Activated naive CD4-positive, alpha-beta T cell treated with anti-CD3 and anti-CD28 coated beads, Interleukin-2, amount 50 U/mL, for 24 hours (primary cell): ENCODE results near the gene SLC35E4.
"Not testable (repeated sequence)": the region's sequence is repeated elsewhere in the genome, so short reads cannot be mapped to it uniquely, and the experiment has no call there.

Experiments
- H3K27ac Mint-ChIP-seq: one replicate; pipeline ENCODE4 v1.8.0; 2021; ENCODE audit warnings: mild to moderate bottlenecking, mixed read lengths
- H3K27me3 Mint-ChIP-seq: one replicate; pipeline ENCODE4 v1.8.0; 2021; ENCODE audit warnings: mixed read lengths
- H3K36me3 Mint-ChIP-seq: one replicate; pipeline ENCODE4 v1.8.0; 2021; ENCODE audit warnings: mixed read lengths
- H3K4me1 Mint-ChIP-seq: one replicate; pipeline ENCODE4 v1.8.0; 2021; ENCODE audit warnings: mixed read lengths
- H3K4me3 Mint-ChIP-seq: one replicate; pipeline ENCODE4 v1.8.0; 2021; ENCODE audit warnings: mild to moderate bottlenecking, mixed read lengths
- H3K9me3 Mint-ChIP-seq: one replicate; pipeline ENCODE4 v1.8.0; 2021; ENCODE audit warnings: mixed read lengths

The SLC35E4 gene

GRCh38 chr22:30635273-30636225, at the start of gene SLC35E4:
SLC35E4 (plus strand) TSS chr22:30635781; CDS start chr22:30636451, 670 bp downstream.
- Mint-ChIP-seq H3K4me1 (peaks cover 27% of the 10 kb centered on the region), H3K27me3 (no peaks in the 10 kb centered on the region), H3K27ac (peak within 1 kb of the TSS; percentile 59), H3K4me3 (peak within 1 kb of the TSS; percentile 92), H3K9me3 (no peaks in the 10 kb centered on the region), H3K36me3 (peaks cover 7% of the 10 kb centered on the region)

GRCh38 chr22:30586414-30586813, 49.2 kb upstream of the SLC35E4 start:
- H3K4me1 Mint-ChIP-seq: peaks cover 16% of the 10 kb centered on the region
- H3K36me3 Mint-ChIP-seq: peaks cover 16% of the 10 kb centered on the region
- no peaks in the 10 kb centered on the region for H3K9me3 Mint-ChIP-seq
- no peak overlapping the region for H3K27ac Mint-ChIP-seq
- no peaks in the 10 kb centered on the region for H3K27me3 Mint-ChIP-seq
- H3K4me3 Mint-ChIP-seq: no peak overlapping the region

DNA sequence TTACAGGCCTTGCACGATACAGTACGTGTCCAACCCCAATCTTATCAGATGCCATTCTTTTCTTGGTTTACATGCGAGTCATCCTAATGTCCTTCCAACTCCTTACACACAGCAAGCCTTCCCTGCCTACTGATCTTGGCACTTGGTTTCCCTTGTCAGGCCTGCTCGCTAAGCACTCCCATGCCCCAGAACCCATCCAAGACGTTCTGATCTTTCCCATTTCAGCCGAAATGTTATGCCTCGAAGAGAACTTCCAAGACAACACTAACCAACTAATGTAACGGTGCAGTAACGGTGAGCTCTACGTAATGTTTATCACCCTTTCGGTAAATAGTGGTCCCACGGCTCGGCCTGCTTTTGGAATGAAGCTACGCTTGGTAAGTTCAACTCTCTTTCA, 44.4 kb upstream of the SLC35E4 start:
- Mint-ChIP-seq H3K9me3 (no peaks in the 10 kb centered on the region), H3K4me1 (peaks cover 16% of the 10 kb centered on the region), H3K27ac (no peak overlapping the region), H3K27me3 (peaks cover 3% of the 10 kb centered on the region), H3K36me3 (peaks cover 8% of the 10 kb centered on the region), H3K4me3 (no peak overlapping the region)

GRCh38 chr22:30591588-30592359, 43.8 kb upstream of the SLC35E4 start, which contains the start of gene PES1:
PES1 (minus strand) TSS chr22:30591910; CDS start chr22:30591833, 77 bp downstream.
- no peak within 1 kb of the TSS for H3K4me3 Mint-ChIP-seq
- H3K27me3 Mint-ChIP-seq: peaks cover 3% of the 10 kb centered on the region
- H3K27ac Mint-ChIP-seq: no peak within 1 kb of the TSS
- peaks cover 5% of the 10 kb centered on the region for H3K36me3 Mint-ChIP-seq
- no peaks in the 10 kb centered on the region for H3K9me3 Mint-ChIP-seq
- H3K4me1 Mint-ChIP-seq: peaks cover 16% of the 10 kb centered on the region

DNA sequence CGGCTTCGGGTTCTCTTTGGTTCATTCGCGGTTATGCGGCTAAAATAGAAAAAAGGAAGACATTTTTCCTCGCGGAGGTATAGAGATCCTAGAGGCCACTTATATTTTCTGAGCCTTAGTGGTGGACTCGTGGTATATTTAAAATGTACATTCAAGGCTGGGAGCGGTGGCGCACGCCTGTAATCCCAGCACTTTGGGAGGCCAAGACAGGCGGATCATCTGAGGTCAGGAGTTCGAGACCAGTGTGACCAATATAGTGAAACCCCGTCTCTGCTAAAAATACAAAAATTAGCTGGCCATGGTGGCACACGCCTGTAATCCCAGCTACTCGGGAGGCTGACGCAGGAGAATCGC, 43.2 kb upstream of the SLC35E4 start:
- H3K4me3 Mint-ChIP-seq, H3K9me3 Mint-ChIP-seq, H3K27ac Mint-ChIP-seq: not testable (repeated sequence)

GRCh38 chr22:30596199-30596598, 39.4 kb upstream of the SLC35E4 start:
- H3K9me3 Mint-ChIP-seq: no peaks in the 10 kb centered on the region
- H3K36me3 Mint-ChIP-seq: no peaks in the 10 kb centered on the region
- H3K4me3 Mint-ChIP-seq: no peak overlapping the region
- H3K27ac Mint-ChIP-seq: no peak overlapping the region
- H3K4me1 Mint-ChIP-seq: no peaks in the 10 kb centered on the region
- H3K27me3 Mint-ChIP-seq: peaks cover 3% of the 10 kb centered on the region

More for the DNA sequence above, 43.2 kb upstream of the SLC35E4 start:
- H3K4me1 Mint-ChIP-seq: peaks cover 16% of the 10 kb centered on the region
- H3K36me3 Mint-ChIP-seq, H3K27me3 Mint-ChIP-seq: not testable (repeated sequence)

GRCh38 chr22:30596886-30597285, 38.7 kb upstream of the SLC35E4 start:
- no peaks in the 10 kb centered on the region for H3K9me3 Mint-ChIP-seq
- no peaks in the 10 kb centered on the region for H3K36me3 Mint-ChIP-seq
- H3K4me3 Mint-ChIP-seq: no peak overlapping the region
- H3K4me1 Mint-ChIP-seq: peaks cover under 1% of the 10 kb centered on the region
- H3K27ac Mint-ChIP-seq: no peak overlapping the region
- H3K27me3 Mint-ChIP-seq: peaks cover 3% of the 10 kb centered on the region

DNA sequence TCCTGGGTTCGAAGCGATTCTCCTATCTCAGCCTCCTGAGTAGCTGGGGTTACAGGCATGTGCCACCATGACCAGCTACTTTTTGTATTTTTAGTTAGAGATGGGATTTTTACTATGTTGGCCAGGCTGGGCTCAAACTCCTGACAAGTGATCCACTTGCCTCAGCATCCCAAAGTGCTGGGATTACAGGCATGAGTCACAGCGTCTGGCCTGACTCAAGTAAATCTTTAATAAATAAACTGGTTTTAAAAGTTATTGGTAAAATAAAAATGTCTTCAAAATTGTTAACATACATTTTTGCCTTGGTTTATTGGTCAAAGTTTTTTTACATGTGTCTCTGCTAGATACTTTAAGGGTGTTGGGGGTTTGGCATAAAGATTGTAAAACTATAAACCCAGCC, 36.6 kb upstream of the SLC35E4 start:
- Mint-ChIP-seq H3K4me1 (peaks cover 9% of the 10 kb centered on the region), H3K4me3 (no peak overlapping the region), H3K36me3 (no peaks in the 10 kb centered on the region), H3K27ac (no peak overlapping the region), H3K27me3 (no peaks in the 10 kb centered on the region), H3K9me3 (no peaks in the 10 kb centered on the region)

GRCh38 chr22:30600921-30601320, 34.7 kb upstream of the SLC35E4 start:
- H3K27me3 Mint-ChIP-seq: no peaks in the 10 kb centered on the region
- no peaks in the 10 kb centered on the region for H3K9me3 Mint-ChIP-seq
- no peaks in the 10 kb centered on the region for H3K36me3 Mint-ChIP-seq
- peaks cover 15% of the 10 kb centered on the region for H3K4me1 Mint-ChIP-seq
- no peak overlapping the region for H3K27ac Mint-ChIP-seq
- no peak overlapping the region for H3K4me3 Mint-ChIP-seq

- H3K4me3 Mint-ChIP-seq: no peak overlapping the region
- H3K27ac Mint-ChIP-seq: no peak overlapping the region
- H3K36me3 Mint-ChIP-seq: no peaks in the 10 kb centered on the region
- H3K27me3 Mint-ChIP-seq: no peaks in the 10 kb centered on the region
- no peaks in the 10 kb centered on the region for H3K9me3 Mint-ChIP-seq
- H3K4me1 Mint-ChIP-seq: peaks cover 21% of the 10 kb centered on the region
Observed at GRCh38 chr22:30601464-30601863, 34.1 kb upstream of the SLC35E4 start.

DNA sequence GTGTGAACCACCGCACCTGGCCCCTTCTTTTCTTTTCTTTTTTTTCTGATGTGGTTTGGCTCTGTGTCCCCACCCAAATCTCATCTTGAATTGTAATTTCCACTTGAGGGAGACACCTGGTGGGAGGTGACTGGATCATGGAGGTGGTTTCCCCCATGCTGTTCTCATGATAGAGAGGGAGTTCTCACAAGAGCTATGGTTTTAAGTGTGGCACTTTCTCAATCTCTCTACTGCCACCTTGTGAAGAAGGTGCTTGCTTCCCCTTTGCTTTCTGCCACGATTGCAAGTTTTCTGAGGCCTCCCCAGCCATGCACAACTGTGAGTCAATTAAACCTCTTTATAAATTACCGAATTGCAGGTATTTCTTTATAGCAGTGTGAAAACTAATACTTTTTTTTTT, 33.5 kb upstream of the SLC35E4 start:
- Mint-ChIP-seq H3K9me3 (no peaks in the 10 kb centered on the region), H3K27ac (no peak overlapping the region)

DNA sequence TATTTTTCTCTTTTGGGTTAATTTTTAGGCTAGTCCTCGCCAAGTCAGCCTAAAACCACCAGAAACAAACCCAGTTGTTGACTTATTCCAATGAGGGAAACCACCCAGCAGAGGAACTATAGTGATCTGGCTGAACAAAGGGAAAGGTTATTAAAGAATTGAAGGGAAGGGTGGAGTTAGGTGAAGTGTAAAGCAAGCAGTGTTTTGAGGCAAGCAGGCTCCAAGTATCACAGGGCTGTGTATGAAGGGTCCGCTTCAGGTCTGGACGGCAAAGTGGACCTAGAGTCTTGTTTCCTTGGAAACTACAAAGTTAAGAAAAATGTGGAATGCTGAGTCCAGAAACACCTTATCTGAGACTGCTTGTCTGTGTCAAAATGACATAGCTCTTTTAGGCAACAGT, 31.8 kb upstream of the SLC35E4 start:
- no peaks in the 10 kb centered on the region for H3K9me3 Mint-ChIP-seq
- H3K27me3 Mint-ChIP-seq: no peaks in the 10 kb centered on the region
- peak overlapping the region; percentile 65 for H3K27ac Mint-ChIP-seq
- H3K36me3 Mint-ChIP-seq: no peaks in the 10 kb centered on the region
- H3K4me3 Mint-ChIP-seq: no peak overlapping the region
- peaks cover 32% of the 10 kb centered on the region for H3K4me1 Mint-ChIP-seq

More for the DNA sequence above, 33.5 kb upstream of the SLC35E4 start:
- Mint-ChIP-seq H3K36me3 (no peaks in the 10 kb centered on the region), H3K27me3 (no peaks in the 10 kb centered on the region), H3K4me3 (no peak overlapping the region), H3K4me1 (peaks cover 24% of the 10 kb centered on the region)

GRCh38 chr22:30604723-30605122, 30.9 kb upstream of the SLC35E4 start:
- Mint-ChIP-seq H3K4me3 (no peak overlapping the region), H3K4me1 (peaks cover 37% of the 10 kb centered on the region), H3K27ac (no peak overlapping the region), H3K9me3 (no peaks in the 10 kb centered on the region), H3K36me3 (no peaks in the 10 kb centered on the region), H3K27me3 (no peaks in the 10 kb centered on the region)

DNA sequence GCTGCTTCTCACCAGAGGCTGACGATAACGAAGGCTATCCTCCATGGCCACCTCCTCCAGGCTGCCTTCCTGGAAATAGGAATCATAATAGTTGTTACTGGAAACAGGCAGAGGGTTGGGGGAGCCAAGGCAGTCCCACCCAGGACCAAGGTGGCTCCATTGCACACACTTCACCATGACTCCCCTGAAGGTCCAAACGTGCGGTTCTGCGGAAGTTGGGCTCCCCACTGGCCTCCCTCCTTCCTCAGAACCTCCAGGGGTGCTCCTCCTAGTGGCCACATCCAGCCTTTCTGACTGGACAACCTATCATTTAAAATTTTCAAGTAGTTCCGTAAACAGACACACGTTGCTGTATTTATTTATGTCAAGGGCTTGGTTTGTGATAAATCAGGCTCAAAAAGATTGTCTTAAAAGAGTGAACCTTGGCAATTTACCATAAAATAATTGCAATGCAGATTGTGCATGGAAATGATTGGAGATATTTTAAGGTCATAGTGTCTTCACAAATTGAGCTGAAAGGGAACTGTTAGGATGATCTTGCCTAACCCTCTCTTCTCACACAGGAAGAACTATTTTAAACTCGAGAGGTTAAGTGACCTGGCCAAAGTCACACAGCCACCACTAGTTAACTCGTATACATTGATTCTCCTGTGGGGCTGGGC, 30.0 kb upstream of the SLC35E4 start:
- no peaks in the 10 kb centered on the region for H3K27me3 Mint-ChIP-seq
- peak overlapping the region; percentile 62 for H3K4me3 Mint-ChIP-seq
- peaks cover 37% of the 10 kb centered on the region for H3K4me1 Mint-ChIP-seq

DNA sequence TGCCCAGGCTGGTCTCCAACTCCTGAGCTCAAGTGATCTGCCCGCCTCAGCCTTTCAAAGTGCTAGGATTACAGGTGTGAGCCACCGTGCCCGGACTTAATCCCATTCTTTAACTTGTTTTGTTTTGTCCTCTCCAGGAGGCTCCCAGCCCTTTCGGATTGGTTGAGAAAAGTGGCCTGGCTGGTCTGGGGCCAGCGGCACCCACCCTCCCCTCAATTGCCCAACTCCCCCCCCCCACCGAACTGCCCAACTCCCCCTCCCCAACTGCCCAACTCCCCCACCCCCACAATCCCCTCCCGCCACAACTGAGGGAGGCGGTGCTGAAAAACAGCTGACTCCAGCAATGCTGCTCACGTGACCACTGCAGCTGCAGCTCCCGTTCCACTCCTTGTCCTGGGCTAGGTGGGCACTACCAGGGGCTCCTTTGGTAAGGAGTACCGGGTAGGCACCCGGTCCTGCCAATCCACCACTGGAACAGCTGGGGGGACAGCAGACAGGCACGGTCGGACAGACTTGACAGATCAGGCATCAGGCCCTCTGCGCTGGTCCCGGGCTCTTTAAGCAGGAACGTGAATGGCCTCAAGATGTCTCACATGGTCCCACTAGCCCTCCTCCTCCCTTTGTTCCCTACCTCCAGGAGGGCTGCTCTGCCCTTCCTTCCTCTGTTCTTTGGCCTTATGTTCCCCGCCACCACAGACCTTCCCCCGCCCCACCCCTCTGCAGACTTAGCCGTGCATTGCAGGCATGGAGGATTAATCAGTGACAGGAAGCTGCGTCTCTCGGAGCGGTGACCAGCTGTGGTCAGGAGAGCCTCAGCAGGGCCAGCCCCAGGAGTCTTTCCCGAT, 28.9 kb upstream of the SLC35E4 start, which contains the start of gene TCN2:
Gene TCN2 (plus strand): TSS at position 720 of the 845 bp plus-strand sequence. CDS start 158 bp downstream, outside the sequence.
- Mint-ChIP-seq H3K27me3 (no peaks in the 10 kb centered on the region), H3K4me3 (peak within 1 kb of the TSS; percentile 86), H3K36me3 (no peaks in the 10 kb centered on the region), H3K4me1 (peaks cover 37% of the 10 kb centered on the region), H3K9me3 (no peaks in the 10 kb centered on the region), H3K27ac (peak within 1 kb of the TSS; percentile 59)

More for the DNA sequence above, 30.0 kb upstream of the SLC35E4 start:
- Mint-ChIP-seq H3K36me3 (no peaks in the 10 kb centered on the region), H3K9me3 (no peaks in the 10 kb centered on the region), H3K27ac (peak overlapping the region; percentile 65)
